GM13976 (cell line): ENCODE measurements around the gene CEP170B.

ENCODE experiments used
- DNase-seq: peaks from one replicate; pipeline ENCODE4 v3.0.0; 2012; ENCODE audit warnings: low spot score
- in situ Hi-C: fragments of 300-500 bp; cut with MboI; formaldehyde crosslinking; loops from one replicate; pipeline ENCODE4 v1.12.0; 2022; ENCODE audit warnings: low sequenced_read_pairs, mixed read lengths, inconsistent platforms; ENCODE audit not compliant: unreplicated experiment
- TF ChIP-seq, protein P1 (sequence below): IDR thresholded peaks from 2 replicates; pipeline ENCODE4 v1.5.1; 2012; ENCODE audit warnings: borderline replicate concordance, mild to moderate bottlenecking; ENCODE audit not compliant: insufficient read depth; ENCODE audit errors: extremely low read depth, missing control alignments, control extremely low read depth

Gene CEP170B

DNA sequence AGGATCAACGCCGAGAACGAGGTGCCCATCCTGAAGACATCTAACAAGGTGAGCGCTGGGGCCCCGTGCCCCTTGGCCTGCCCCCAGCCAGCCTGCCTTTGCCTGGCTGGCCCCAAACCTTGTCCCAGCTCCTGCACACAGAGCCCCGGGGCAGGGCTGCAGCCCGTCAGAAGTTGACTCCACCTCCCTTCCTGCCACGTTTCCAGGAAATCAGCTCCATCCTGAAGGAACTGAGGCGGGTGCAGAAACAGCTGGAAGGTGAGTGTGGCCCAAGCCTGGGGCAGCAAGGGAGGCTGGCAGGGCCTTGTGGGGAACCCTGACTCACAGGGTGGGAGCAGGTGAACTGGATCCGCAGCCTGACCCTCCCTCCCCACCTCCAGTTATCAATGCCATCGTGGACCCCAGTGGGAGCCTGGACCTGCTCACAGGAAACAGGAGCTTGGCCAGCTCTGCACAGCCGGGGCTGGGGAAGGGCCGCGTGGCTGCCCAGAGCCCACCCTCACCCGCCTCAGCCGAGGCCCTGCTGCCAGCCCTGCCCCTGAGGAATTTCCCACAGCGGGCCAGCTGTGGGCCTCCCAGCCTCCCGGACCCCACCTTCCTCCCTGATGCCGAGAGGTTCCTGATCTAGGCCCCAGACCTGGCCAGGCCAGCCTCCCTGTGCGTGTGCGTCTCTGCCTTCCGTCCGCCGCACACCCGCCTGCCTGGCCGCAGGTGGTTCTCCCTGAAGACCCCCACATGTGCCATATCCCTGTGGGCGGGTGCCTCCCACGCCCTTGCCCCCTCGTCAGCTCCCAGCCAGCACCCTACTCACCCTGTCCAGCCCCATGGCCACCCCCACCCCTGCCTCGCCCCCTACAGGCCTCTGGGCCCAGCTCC lies 29.5 kb downstream of the CEP170B start:
- in situ Hi-C loops: no loop called here
- DNase-seq: no peak
- TF ChIP-seq, protein P1, sequence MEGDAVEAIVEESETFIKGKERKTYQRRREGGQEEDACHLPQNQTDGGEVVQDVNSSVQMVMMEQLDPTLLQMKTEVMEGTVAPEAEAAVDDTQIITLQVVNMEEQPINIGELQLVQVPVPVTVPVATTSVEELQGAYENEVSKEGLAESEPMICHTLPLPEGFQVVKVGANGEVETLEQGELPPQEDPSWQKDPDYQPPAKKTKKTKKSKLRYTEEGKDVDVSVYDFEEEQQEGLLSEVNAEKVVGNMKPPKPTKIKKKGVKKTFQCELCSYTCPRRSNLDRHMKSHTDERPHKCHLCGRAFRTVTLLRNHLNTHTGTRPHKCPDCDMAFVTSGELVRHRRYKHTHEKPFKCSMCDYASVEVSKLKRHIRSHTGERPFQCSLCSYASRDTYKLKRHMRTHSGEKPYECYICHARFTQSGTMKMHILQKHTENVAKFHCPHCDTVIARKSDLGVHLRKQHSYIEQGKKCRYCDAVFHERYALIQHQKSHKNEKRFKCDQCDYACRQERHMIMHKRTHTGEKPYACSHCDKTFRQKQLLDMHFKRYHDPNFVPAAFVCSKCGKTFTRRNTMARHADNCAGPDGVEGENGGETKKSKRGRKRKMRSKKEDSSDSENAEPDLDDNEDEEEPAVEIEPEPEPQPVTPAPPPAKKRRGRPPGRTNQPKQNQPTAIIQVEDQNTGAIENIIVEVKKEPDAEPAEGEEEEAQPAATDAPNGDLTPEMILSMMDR: no peak

DNA sequence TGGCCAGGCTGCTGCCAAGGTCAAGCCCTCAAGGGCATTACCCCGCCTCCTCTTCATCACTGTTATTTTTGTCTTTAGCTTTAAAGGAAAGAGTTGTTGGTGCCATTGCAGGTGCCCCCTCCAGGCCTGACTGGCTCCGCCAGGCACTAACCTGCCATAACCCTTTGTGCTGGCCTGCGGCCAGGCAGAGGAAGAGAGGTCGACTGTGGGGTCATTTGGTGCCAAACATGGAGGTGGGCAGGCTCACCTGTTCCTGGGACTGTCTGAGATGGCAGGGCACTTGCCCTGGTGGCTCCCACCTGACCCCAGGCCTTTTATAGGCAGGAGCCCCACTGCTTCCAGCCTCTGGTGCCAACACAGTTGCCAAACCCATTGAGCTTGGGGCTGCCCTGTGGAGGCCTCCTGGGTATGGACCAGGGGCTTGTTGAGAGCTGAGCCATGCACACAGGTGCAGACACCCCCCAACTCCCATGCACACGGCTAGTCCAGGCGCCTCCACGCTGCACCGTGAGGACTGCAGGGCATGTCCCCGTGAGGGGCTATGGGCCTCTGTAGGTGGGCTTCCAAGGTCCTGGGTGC lies 30.2 kb downstream of the CEP170B start:
- in situ Hi-C loops: no loop called here
- DNase-seq: no peak
- TF ChIP-seq, protein P1: no peak

DNA sequence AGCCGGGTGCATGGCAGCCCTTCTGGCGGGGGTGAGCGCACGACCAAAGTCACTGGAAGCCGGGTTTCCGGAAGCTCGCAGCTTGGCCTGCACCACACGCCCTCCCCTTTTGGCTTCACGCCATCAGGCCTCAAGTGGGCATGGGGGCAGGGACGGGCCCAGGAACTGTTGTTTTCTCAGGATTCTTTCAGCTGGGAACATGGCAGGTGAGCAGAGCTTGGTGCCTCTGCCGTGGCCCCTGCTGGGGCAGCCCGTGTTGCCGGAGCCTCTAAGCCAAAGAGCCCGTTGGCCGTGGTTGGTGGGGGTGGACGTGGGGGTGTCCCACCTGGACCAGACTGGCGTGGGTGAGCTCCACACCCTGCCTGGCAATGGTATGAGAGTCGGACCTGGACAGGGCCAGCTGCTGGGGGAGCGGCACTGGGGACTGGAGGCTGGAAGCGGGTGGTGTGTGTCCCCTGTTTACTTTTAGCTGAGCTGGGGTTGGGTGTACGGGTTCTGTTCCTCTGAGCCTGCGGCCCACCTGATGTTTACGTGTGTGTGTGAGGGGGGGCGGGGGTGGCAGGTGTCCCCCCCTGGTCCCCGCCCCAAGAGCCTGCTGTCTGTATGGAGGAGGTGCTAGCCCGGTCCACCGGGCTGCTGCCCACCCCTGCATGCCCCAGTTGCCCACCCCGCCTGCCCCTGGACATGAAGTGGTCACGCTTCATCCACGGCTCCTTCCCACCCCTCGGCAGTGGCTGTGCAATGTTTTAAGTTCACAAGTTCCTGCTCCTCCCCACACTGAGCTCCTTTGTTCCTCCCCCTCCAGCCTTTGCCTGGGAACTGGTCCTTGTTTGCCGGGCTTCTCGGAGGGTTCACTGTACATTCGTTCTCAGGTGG lies 31.0 kb downstream of the CEP170B start:
- in situ Hi-C loops: no loop called here
- peak; percentile 28 for DNase-seq
- TF ChIP-seq, protein P1: no peak

DNA sequence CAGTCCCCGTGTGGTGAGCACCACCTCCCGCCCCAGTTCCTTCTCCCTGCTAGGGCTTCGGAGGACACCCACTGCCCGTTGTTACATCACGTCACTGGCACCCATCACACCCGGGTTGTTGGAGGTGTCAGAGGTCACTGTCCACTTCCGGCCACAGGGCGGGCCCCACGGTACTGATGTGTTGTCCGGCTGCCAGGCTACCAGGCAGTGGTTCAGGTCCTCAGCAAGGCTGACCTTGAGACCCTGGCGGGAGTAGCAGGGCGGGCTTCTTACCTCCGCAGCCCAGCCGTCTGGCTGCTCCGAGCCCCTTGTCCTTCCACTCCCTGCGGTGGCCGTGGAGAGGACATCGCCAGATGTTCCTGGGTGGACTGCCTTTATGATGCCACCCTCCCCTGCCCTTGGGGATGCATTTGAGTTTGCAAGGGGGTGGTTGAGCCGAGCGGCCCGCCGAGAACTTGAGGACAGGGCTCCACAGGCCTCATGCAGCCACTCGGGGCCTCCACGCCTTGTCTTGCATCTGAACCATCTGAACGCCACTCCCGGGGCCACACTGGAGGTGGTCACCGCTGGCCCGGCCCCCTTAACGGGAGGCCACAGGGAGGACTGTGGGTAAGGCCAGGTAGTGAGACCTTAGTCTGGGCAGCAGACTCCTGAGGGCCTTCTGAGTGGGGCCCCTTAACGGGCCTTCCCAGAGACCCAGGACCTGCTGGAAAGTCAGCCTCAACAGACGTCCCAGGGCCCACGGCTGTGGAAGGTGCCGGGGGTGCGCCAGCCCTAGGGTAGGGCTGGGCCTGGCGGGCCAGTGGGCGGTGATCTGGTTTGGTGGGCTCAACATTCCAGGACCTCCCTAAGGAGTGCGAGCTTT lies 32.5 kb downstream of the CEP170B start:
- TF ChIP-seq, protein P1: no peak
- in situ Hi-C loops: no loop called here

DNA sequence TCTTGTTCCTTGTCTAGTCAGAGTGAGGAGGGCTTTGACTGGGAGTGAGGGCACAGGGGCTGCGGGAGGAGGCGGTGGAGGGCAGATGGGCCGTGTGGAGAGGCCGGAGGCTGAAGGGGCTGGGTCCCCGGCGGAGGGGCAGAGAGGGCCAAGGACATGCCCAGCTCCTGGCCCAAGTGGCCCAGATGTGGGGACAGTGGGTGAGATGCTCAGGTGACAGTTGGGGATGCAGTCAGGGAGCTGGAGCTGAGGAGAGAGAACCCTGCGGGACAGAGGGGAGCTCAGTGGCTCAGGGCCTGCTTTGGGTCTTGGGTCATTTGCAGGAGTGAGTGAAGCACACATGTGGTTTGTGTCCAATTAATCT lies 33.1 kb downstream of the CEP170B start:
- TF ChIP-seq, protein P1: no peak
- peak; percentile 28 for DNase-seq
- in situ Hi-C loops: no loop called here

More for the DNA sequence above, 32.5 kb downstream of the CEP170B start:
- peak; percentile 31 for DNase-seq
